Measurements from ENCODE around the gene SCD5.

Gene SCD5

DNA sequence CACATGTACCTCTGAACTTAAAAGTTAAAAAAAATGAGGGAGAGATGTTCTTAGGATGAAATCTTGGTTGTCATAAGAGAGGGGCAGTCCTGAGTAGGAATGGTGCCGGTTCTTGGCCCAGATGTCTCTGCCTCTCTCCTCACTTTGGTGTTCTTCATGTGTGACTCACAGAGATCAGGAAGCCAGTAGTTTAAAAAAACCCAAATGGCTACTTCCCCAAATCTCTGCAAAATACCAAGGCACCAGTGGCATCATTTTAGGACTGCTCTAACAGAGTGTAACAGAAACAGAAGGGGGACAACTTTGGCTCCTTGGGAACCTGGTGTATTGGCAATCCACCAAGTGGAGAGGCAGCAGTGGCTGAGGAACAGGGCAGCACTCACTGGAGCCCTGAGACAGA lies 116.8 kb downstream of the SCD5 start:
- no peak for FAIRE-seq

DNA sequence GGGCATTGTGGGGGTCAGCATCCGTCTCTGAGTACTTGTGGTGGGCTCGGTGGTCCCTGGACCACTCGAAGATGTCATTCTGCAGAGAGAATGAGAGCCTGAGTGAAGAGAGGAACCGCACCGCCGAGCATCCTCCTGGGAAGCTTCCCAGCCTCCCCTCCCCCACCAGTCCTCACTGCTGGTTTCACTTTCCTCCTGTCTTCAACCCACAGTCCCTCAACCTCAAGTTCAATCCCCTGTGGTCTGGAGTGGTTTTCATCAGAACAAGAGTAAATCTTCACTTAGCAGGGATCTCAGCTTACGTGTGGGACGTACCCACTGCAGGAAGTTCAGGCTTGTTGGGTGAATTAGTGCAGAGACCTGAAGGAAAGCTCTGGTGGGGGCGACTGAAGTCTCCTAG lies 117.8 kb downstream of the SCD5 start:
- no peak for FAIRE-seq

DNA sequence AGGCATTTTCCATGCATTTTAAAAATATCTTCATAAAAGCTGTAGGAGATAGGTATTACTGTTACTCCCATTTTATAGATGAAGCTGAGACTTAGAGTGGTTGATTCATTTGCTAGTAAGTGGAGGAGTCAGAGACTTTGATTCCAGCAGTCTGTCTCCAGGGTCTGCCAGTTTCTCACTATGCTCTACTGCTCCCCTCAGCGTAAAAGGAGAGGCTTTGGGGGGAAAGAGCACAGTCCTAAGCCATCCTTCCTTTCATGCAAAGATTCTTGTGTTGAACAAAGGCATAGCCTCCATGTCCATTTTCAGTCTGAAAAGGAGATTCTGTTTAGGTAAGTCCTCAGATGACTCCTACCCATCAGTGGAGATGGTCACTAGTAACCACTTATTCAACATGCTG lies 119.1 kb downstream of the SCD5 start:
- no peak for FAIRE-seq

DNA sequence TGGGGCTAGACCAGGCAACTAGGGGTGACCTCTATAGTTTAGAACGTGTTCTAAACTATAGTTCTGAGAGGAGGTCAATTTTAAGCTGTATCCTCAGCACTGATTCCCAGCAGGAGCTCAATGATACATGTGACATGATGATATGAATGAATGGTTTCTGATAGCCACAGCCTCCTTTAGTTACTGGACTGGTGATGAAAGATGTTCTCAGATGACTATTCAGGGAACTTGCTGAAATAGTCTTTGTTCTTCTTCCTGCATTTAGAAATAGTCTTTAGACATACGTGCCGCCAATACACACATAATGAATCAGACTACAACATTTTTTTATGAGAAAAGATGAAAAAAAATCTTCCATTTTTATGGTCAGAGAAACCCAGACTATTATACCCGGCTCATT lies 120.5 kb downstream of the SCD5 start:
- FAIRE-seq: no peak

DNA sequence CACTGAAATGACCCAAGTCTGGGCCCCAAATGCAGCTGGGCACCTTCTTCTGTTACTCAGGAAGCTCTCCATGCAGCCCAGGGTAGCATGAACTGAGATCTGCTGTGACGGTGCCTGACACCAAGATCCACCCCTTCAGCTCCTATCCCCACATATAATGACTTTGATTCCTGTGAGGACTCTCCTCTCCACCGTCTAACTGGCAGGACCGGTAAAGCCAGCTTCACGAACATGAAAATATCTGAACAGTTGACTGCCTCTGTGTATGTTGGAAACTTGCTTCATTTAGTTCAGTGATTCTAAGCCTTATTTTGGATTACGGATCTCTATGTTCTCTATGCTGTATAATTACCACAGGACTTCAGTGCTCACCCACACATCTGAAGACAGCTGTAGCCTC lies 121.3 kb downstream of the SCD5 start:
- no peak for FAIRE-seq

DNA sequence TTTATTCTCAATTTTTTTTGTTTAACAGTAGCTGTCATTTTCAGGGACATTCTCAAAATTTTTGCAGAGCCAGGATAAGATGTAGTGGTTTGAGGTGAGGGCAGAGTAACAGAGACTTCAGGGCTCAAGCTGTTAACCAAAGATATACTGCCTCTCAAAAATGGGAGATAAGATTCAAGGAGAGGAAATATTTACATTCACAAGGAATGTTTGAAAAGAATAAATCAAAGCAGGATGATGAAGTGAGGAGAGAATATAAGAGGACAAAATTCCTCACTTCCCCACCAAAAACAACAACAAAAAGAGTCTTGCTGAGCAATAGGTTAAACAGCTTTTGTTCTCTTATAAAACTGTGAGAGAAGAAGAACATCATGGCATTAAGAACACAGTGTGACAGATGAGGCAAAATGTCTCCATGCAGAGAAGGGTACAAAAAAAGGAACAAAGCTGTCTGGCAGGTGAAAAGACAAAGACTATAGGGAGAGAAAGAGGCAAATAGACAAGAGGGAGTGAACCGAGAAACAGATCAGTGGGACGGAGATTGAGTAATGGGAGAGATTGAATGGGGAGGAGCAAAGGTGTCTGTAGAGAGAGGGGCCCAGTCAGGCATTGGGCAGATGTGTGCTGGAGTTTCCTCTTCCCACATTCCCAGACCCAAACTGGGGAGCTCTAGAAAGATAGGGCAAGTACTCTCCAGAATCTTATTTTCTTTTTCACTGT lies 130.7 kb downstream of the SCD5 start:
- FAIRE-seq: no peak

DNA sequence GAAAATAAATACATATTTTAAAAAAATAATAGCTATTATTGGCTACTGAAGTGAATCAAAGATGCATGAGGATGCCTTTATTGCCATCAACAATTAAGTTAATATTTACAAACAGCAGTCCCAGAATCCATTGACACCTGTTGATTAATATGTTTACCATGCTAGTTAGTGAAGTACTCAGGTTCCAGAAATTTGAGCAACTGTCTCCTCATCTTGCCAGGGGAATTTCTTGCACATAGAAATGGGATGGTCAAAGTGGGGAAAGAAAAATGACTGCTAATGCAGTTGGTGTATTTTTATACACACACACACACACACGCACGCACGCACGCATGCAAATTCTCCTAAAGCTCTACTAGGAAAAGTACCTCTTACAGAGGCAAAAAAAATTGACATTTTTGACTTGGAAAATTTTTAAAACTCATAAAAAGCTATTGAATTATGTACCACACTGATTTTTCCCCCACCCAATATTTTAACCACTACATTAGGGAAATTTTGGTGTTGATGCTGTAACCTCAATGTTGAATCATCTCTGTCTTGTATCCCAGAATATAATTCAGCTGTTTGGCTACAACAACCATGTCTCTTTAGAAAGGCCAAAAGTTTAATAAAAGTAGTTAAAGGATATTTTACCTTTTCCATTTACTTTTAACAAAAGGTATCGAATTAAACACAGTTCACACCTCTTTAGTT lies 131.5 kb downstream of the SCD5 start:
- no peak for FAIRE-seq

DNA sequence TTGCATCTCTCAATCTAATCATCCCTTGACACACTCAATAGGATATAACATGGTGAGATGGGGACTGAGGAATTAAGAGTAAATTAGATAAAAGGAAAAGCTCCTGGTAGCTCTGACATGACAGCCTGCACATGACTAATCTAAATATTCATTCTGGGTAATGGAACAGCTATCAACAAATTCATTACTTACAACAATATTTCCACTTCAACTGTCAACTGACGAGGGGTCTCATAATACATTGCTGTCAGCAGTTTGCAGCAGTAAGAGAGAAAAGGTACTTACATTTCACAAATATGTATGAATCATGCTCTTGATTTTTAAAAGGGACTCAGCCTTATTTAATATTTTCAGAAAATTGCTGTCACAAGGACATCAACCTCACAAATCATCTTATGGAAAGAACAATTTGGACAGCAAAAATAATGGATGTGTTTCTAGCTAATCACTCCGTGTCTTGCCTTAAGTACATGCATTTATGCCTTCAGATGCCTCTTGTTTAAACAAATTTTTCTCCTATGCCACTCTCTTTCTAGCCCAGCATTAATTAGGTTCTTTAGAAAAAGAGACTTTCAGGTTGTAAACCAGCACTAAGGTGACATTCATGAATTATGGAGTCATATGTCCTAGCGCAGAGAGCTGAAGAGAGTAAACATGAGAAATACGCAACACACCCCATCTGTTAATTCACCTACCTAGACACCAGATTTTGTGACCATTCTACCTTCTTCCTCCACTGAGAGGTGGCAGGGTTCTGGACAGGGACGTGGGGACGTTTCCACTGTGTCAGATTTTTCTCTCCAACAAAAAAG lies 137.2 kb downstream of the SCD5 start:
- FAIRE-seq: no peak

DNA sequence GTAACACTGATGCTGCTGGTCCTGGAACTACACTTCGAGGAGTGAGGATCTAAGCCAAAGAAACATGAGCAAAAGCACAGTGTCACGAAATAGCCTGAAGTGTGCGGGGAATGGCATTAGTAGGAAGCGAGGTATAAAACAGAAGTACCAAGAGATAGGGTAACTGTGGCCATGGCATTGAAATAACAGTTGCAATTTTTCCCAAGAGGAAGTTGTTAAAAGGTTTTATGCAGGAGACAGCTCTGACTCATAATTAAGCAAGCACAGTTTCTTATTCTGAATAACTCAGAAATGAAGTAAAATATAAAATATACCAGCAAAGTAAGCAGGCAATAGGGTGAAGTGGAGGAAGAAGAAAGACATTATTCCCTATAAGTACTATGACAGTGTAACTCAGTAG lies 146.5 kb downstream of the SCD5 start:
- no peak for FAIRE-seq

DNA sequence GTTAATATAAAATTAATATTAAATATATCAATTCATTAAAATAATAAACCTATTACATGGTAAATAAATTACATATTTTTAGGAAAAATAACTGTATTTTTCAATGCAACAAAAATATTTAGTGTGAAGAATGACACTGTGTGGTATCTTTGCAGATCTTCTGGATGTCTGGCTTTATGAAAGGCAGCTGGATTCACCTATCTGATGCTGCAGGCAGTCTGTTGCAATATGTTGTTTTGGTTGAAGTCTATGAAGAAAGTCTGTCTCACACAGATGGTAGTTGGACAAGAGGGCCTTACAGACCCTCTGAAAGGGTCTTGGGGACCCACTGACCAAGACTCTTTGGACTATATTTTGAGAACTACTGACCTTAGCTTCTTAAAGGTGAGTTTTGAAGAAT lies 147.7 kb downstream of the SCD5 start:
- FAIRE-seq: no peak

DNA sequence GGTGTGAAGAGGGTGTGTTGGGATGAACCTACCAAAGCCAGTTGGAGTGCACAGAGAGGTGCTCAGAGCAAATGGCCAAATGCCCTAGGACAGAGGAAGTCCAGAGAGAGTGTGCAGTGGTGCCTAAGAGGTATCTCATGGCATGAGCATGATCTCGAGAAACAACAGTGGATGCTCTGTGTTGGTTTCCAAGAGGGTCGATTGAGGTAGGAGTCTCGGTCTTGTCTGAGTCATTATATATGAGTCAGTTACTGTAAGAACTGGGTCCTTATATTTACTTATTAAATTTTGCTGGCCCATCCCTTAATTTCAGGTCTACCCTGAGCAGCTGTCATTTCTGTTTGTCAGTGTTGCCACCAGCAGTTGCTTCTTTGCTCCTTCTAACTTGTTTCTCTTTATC lies 150.2 kb downstream of the SCD5 start:
- FAIRE-seq: no peak

DNA sequence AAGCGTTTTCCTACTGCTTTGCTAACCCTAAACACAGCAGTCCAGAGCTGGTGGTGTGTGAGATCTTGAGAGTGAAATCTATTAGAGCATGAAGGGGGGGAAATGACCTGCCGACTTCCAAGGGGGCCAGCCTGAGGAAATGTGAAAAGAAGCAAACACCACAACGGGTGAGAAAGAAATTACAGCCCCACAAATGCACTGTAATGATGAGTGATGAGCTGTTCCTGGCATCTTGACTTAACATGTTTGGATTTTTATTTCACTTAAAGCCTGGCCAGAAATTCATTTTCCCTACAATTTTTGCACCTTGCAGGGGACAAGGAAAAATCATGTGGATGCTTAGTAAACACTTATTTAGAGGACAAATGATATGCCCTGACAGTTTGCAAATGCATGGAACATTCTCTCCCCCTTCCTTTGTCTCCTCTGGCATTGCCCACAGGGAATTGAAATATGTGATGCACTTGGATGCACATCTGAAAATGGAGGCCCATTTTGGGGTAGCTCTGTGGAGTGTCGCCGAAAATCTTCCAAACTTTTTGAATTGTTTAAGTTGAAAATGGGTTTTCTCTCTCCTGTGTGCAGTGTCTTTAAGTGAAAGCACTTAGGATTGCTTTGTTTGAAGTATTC lies 152.5 kb downstream of the SCD5 start:
- FAIRE-seq: no peak

DNA sequence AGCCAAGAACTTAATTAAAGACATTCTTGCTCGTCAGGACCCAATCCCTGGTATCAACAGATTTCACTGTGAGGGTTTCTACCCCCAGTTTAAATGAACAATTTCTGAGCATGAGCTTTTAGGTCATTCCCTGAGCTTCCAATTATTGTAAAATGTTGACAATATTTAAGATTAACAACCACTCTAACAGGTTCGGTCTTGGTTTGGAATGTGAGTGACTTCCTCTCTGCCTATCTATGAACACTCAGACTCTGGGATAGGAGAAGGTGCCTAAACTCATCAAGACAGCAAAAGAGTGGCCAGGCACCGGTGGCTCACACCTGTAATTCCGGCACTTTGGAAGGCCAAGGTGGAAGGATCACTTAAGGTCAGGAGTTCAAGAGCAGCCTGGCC lies 153.9 kb downstream of the SCD5 start:
- FAIRE-seq: no peak

DNA sequence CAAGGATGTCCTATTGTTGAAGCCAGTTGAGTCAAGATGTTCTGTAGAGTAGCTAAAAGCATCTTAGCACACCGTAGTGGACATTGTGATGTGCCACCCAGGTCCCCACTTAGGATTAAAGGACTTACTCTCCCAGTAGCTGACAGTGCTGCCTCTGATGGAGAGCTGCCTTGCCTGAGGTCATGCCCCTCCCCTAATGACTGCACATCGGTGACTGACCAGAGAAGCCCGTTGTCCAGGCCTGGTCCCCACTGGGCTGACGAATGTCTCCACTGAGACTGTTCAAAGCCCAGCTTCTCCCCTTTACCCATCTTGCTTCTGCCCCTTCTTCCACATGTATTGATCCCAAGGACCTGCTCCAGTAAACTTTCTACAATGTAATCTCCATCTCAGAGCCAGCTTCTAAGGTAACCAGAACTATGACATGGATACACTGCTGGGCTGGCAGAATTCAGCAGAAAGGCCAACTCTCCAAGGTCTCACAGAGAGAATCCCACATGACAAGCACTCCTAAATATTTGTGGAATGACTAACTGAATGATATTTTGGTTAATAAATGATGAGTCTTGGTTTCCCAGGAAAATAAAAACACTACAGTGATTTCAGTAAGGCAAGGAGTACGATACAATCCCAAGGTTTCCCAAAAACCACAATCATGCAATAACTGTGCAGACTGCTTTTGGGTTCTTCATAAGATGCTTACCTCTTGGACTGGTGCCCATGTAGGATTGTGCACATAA lies 154.4 kb downstream of the SCD5 start:
- no peak for FAIRE-seq

DNA sequence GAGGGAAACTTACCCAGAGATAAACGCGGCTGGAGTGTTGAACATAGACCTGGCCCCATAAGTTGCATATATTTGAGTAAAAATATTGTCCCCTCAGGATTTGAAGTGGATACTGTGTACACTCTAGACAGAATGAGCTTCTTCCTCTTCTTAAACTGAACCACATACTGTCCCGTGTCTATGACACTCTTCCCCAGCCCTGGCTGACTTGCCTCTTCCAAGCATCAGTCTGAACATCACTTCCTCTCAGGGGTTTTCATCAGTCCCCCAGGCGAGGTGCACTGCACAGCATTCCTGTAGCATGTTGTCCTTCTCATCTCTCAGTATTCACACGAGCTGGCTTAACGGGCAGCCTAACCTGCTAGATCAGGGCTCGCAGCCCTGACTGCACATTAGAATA lies 156.3 kb downstream of the SCD5 start:
- FAIRE-seq: no peak

DNA sequence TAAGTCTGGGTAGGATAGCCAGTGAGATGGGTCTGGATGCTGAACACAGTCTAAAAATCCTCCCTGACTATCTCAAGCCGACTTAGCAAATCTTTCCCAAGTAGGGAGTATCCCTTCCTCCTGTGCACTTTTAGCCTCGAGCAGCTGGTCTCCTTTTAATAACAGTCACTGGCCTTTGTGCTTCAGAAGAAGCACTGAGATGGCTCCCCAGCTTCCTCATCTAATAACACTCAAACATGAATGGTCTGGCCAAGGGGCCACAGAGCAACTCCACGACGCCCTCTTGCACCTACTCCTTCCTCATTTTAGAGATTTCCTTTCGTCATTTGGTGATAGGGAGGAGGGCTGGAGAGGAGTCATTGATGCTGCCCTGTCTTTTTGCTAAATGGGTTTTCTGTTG lies 158.1 kb downstream of the SCD5 start:
- no peak for FAIRE-seq

DNA sequence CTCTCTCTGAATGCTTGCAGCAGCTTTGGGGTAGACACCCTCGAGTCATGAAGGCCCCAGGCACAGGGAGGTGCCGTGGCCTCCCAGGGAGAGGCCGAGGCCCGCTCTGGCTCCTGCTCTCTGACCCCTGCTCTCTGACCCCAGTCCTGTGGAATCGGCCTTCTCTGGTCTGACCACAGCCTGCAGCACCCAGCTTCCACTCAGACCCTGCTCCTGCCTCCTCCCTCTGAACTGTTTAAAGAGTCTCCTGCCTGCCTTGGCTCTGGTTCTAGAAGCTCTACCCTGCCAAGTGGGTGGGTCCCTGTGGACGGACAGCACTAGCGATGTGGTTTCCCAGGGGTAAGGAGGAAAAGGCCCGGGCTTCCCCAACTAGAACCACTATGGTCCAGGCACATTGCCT lies 158.6 kb downstream of the SCD5 start:
- FAIRE-seq: no peak

DNA sequence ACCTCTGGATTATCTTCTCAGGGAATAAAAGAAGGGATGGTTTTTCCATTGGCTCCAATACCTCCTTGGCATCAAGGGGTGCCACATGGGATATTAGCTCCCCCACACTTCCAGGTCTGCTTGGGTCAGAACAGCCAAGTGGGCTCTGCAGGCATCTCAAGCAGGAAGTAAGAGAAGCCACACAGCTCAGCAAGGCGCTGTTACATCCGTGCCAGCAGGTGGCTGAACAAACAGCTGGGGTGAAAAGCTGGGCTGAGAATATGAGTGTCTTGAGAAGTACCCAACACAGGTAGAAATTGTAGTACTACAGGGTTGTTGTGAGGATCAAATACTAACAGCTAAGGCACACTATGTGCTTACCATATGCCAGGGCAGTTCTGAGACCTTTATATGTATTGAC lies 160.1 kb downstream of the SCD5 start:
- no peak for FAIRE-seq

DNA sequence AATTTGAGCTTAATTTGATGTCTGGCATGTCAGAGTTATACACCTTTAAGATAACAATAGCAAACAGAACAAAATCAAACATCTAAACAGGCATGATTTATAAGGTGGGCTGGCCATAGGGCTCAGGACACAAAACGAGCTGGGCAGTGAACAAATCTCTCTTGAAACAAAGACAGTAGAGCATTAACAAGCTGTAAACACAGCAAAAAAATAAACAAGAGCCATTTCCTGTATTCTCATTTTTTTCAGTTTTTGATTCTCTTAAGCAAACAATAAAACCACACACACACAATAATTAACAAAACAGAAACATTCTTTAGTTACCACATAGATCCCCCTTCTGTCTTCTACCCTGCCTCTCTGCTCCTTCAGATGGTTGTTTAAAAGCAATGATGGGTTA lies 168.5 kb downstream of the SCD5 start:
- FAIRE-seq: no peak

DNA sequence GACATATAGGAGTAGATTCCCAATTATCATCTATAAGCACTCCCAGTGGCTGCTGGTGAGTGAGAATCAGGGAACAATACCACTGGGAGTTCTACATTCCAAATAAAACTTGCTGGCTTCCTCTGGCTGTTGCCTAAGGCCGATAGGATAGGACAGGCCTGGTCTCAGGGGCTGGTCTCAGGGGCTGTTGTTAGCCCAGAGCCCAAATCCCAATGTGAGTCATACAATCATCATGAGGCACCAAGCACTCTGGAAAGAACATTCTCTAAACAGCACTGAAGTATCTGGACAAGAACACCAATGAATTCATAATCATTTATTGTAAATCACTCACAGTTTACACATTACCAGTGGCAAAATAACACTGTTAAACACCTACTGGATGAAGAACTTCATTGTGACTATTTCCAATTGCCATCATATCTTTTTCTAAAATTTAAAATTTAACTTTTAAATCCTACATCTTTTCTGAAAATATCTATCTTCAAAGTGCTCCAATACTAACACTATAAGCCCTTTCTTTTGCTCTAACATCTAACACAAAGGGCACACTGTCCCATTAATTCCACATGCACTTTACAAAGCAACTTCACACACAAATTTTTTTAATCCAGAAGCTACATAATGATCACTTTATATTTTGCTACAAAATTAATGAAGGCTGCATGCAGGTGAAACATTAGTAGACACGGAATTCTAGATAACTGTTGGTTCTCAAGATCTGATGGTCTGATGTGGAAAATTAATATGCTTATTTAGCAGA lies 169.2 kb downstream of the SCD5 start:
- FAIRE-seq: no peak

DNA sequence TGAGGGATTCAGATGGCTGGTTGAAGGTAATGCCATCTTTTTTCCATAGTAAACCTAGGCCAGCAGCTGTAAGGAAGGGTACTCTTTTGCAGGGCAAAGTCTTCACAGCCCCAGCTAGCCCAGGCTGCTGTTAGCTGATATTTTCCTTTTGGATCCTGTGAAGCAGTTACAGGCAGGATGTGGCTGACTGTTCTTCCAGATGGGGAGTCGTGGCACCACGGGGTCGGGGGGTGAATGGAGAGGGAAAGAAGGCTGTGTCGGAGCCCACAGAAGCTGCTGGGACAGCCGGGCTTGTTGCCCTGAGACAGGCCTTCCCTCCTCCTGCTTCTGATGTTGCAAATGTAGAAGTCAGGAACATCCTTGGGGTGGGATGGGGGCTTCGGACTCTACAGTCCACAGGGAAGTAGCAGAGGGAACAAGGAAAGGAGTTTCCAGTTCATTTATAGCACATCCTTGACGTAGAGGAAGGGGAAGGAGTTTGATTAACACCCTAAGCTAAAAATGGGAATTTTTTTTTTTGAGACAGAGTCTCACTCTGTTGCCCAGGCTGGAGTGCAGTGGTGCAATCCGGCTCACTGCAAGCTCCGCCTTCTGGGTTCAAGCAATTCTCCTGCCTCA lies 172.2 kb downstream of the SCD5 start:
- FAIRE-seq: no peak

DNA sequence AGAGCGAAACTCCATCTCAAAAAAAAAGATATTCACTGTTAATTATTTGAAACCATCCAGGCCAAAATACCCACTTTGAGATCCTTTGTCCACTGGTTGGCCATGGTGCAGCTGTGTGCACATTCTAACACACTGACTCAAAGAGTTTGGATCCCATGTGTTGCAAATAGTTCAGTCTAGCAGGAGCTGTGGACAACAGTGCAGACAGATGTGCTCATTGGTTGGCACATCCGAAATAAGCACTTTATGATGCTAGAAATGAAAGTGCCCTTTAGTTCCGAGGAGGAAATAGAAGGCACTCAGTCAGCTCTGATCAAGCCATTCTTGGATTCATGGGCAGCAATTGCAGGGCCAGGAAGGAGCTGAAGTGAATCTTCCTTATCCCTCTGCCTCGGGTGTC lies 173.8 kb downstream of the SCD5 start:
- FAIRE-seq: no peak
